Measurements from ENCODE around the gene PIK3R3. TPM values are rescaled to one million over a fixed set of nuclear protein-coding genes. Genes with fewer than 3 reads are reported as not detected.

The PIK3R3 gene
- total RNA-seq, 3 donors from 2014 or later: 17.9 to 80.3 (median 46.8) TPM

GRCh38 chr1:46036894-46037839, 95.3 kb downstream of the PIK3R3 start:
- TF ChIP-seq CTCF (IDR thresholded peaks at IDR 0.05): peak; percentile 87 to 98 (median 98)
- TF ChIP-seq POLR2AphosphoS5 (IDR thresholded peaks at IDR 0.05): peak in 2 of 3 donors; percentile 43 to 61
- no peak for TF ChIP-seq POLR2A (IDR thresholded peaks at IDR 0.05)
- DNase-seq (ENCODE audit: low spot score in 2 of 2): peak; percentile 81 to 85
- Histone ChIP-seq H3K27ac (peak overlapping the region; percentile 1 to 34), H3K36me3 (no peaks in the 10 kb centered on the region), H3K4me3 (no peak overlapping the region), H3K27me3 (no peaks in the 10 kb centered on the region), H3K9me3 (no peaks in the 10 kb centered on the region), H3K4me1 (no peaks in the 10 kb centered on the region)
- intact Hi-C loops (cut with DNase I; ENCODE audit: low total_unique reads): loop anchor here (5.0 to 10.0 kb wide), 2 partner anchors 140 to 282 kb away; partner anchors contain the start of genes IPP, P3R3URF and TSPAN1

GRCh38 chr1:46034601-46035516, 97.6 kb downstream of the PIK3R3 start:
- H3K9me3 ChIP-seq: no peaks in the 10 kb centered on the region
- no peak for TF ChIP-seq CTCF (IDR thresholded peaks at IDR 0.05)
- no peak for TF ChIP-seq POLR2AphosphoS5 (IDR thresholded peaks at IDR 0.05)
- TF ChIP-seq POLR2A (IDR thresholded peaks at IDR 0.05): no peak
- H3K27me3 ChIP-seq: no peaks in the 10 kb centered on the region
- no peaks in the 10 kb centered on the region for H3K36me3 ChIP-seq
- DNase-seq (ENCODE audit: low spot score in 2 of 2): no peak
- intact Hi-C loops (cut with DNase I; ENCODE audit: low total_unique reads): loop anchor here (5.0 to 10.0 kb wide), 2 partner anchors 142 to 280 kb away; partner anchors contain the start of genes IPP, P3R3URF and TSPAN1
- no peak overlapping the region for H3K4me3 ChIP-seq
- no peaks in the 10 kb centered on the region for H3K4me1 ChIP-seq
- no peak overlapping the region for H3K27ac ChIP-seq

GRCh38 chr1:46030876-46031660, 101.4 kb downstream of the PIK3R3 start:
- intact Hi-C loops (cut with DNase I; ENCODE audit: low total_unique reads): loop anchor here (10.0 kb wide), 1 partner anchor 276 kb away; the partner anchor contains the start of gene IPP
- DNase-seq (ENCODE audit: low spot score in 2 of 2): no peak
- TF ChIP-seq CTCF (IDR thresholded peaks at IDR 0.05) (no peak), POLR2AphosphoS5 (IDR thresholded peaks at IDR 0.05) (no peak)
- Histone ChIP-seq H3K9me3 (no peaks in the 10 kb centered on the region), H3K27ac (no peak overlapping the region), H3K4me1 (no peaks in the 10 kb centered on the region), H3K4me3 (no peak overlapping the region), H3K36me3 (no peaks in the 10 kb centered on the region), H3K27me3 (no peaks in the 10 kb centered on the region)

GRCh38 chr1:46030074-46030870, 102.2 kb downstream of the PIK3R3 start:
- intact Hi-C loops (cut with DNase I; ENCODE audit: low total_unique reads): loop anchor here (10.0 kb wide), 1 partner anchor 275 kb away; the partner anchor contains the start of gene IPP
- H3K36me3 ChIP-seq: no peaks in the 10 kb centered on the region
- no peak for TF ChIP-seq CTCF (IDR thresholded peaks at IDR 0.05)
- no peak for TF ChIP-seq POLR2AphosphoS5 (IDR thresholded peaks at IDR 0.05)
- no peak for TF ChIP-seq POLR2A (IDR thresholded peaks at IDR 0.05)
- no peaks in the 10 kb centered on the region for H3K4me1 ChIP-seq
- no peak overlapping the region for H3K4me3 ChIP-seq
- H3K27me3 ChIP-seq: no peaks in the 10 kb centered on the region
- H3K27ac ChIP-seq: no peak overlapping the region
- no peak for DNase-seq (ENCODE audit: low spot score in 2 of 2)
- no peaks in the 10 kb centered on the region for H3K9me3 ChIP-seq
